Measurements from ENCODE around the gene TMEM117.

DNA sequence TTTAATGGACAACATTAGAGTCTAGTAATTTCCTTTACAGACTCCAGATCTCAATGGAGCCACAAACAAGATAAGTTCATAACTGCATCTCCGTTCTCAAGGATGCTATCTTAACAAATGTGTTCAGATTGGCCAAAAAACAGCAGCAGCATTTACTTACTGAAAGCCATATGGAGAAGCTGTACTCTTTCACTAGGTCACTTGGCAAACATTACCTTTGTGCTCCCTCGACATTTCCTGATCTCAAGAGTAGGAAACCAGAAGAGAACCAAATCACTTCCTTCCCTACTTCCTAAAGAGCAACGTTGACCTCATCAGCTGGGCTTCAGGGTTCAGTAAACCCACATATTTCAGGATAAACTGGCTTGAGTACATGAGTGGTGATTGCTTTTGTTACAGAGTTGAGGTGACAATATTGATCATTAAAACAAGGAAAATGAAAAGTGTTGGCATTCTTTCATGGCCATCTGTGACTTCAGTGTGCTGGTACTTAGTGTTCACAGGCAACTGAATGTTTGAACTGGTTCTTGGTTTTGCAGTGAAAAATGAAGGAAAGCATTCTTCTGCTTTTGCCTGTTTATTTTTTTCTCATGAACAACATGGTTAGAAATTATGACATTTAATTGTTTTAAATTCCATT, 449.6 kb downstream of the TMEM117 start:
- TF ChIP-seq KLF10 (tag by site-specific recombination; IDR thresholded peaks at IDR 0.05), result no peak
- TF ChIP-seq, protein P1, sequence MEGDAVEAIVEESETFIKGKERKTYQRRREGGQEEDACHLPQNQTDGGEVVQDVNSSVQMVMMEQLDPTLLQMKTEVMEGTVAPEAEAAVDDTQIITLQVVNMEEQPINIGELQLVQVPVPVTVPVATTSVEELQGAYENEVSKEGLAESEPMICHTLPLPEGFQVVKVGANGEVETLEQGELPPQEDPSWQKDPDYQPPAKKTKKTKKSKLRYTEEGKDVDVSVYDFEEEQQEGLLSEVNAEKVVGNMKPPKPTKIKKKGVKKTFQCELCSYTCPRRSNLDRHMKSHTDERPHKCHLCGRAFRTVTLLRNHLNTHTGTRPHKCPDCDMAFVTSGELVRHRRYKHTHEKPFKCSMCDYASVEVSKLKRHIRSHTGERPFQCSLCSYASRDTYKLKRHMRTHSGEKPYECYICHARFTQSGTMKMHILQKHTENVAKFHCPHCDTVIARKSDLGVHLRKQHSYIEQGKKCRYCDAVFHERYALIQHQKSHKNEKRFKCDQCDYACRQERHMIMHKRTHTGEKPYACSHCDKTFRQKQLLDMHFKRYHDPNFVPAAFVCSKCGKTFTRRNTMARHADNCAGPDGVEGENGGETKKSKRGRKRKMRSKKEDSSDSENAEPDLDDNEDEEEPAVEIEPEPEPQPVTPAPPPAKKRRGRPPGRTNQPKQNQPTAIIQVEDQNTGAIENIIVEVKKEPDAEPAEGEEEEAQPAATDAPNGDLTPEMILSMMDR (tag by site-specific recombination; IDR thresholded peaks at IDR 0.05), result no peak
- no peak for TF ChIP-seq ZNF792 (tag by site-specific recombination; IDR thresholded peaks at IDR 0.05)
- TF ChIP-seq ZNF76 (tag by site-specific recombination; IDR thresholded peaks at IDR 0.05; ENCODE audit: borderline replicate concordance, low read depth), result no peak
- TF ChIP-seq, protein P2, sequence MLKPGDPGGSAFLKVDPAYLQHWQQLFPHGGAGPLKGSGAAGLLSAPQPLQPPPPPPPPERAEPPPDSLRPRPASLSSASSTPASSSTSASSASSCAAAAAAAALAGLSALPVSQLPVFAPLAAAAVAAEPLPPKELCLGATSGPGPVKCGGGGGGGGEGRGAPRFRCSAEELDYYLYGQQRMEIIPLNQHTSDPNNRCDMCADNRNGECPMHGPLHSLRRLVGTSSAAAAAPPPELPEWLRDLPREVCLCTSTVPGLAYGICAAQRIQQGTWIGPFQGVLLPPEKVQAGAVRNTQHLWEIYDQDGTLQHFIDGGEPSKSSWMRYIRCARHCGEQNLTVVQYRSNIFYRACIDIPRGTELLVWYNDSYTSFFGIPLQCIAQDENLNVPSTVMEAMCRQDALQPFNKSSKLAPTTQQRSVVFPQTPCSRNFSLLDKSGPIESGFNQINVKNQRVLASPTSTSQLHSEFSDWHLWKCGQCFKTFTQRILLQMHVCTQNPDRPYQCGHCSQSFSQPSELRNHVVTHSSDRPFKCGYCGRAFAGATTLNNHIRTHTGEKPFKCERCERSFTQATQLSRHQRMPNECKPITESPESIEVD (tag by site-specific recombination; IDR thresholded peaks at IDR 0.05), result no peak
- TF ChIP-seq YY1 (tag by site-specific recombination; IDR thresholded peaks at IDR 0.05), result no peak
